IMR-90 (cell line): ENCODE data around the gene MIER3. TPM values are rescaled to one million over a fixed set of nuclear protein-coding genes. Genes with fewer than 3 reads are reported as not detected.

Source experiments
- ATAC-seq: fragments of 200-7000 bp; cut with Tn5 transposase; 2 replicates; pipeline ENCODE4 v1.9.1; 2020; ENCODE audit warnings: low read depth, mild to moderate bottlenecking, moderate library complexity
- BruUV-seq: library from RNA; stranded (reverse); fragments of 400-500 nt; replicated peaks from 2 replicates; lab custom pipeline; 2021; lab: Mats Ljungman, UMichigan
- CTCF ChIA-PET: fragments of 300-600 bp; formaldehyde crosslinking; extraction: SDS; loops from one replicate; lab custom pipeline; 2021; ENCODE audit warnings: antibody characterized with exemption; lab: Yijun Ruan, JAX
- POLR2A ChIA-PET: fragments of 300-600 bp; sonication (Branson Sonifier 250); formaldehyde crosslinking; loops from one replicate; lab custom pipeline; 2022; ENCODE audit warnings: antibody characterized with exemption; ENCODE audit not compliant: unreplicated experiment; lab: Charles Lee
- DNase-seq: peaks from one replicate; pipeline ENCODE4 v3.0.0; 2013
- H2AFZ ChIP-seq: replicated peaks from 2 replicates; pipeline ENCODE3; 2013; ENCODE audit warnings: low read length, mild to moderate bottlenecking; ENCODE audit not compliant: poor library complexity
- H2AK5ac ChIP-seq: 2 replicates; pipeline ENCODE4 v1.6.1; 2013; ENCODE audit warnings: low read depth, low read length, inconsistent platforms
- H2AK9ac ChIP-seq: replicated peaks from 2 replicates; pipeline ENCODE3; 2013; ENCODE audit warnings: mild to moderate bottlenecking, low read depth, low read length, moderate library complexity; ENCODE audit not compliant: poor library complexity
- H2BK120ac ChIP-seq: 2 replicates; pipeline ENCODE4 v1.6.1; 2013; ENCODE audit warnings: low read depth, low read length, inconsistent platforms
- H2BK15ac ChIP-seq: 3 replicates; pipeline ENCODE4 v1.6.1; 2013; ENCODE audit warnings: low read depth, low read length, inconsistent platforms
- H2BK20ac ChIP-seq: 2 replicates; pipeline ENCODE4 v1.6.1; 2013; ENCODE audit warnings: low read depth, mild to moderate bottlenecking, inconsistent platforms, low read length, moderate library complexity
- H2BK5ac ChIP-seq: 2 replicates; pipeline ENCODE4 v1.6.1; 2013; ENCODE audit warnings: mild to moderate bottlenecking, low read depth, low read length, inconsistent platforms; ENCODE audit not compliant: poor library complexity, severe bottlenecking
- H3K14ac ChIP-seq: replicated peaks from 2 replicates; pipeline ENCODE4 v1.6.1; 2013; ENCODE audit warnings: low read depth, low read length, inconsistent platforms
- H3K18ac ChIP-seq: 2 replicates; pipeline ENCODE4 v1.6.1; 2013; ENCODE audit warnings: low read depth, low read length, control low read depth
- H3K23ac ChIP-seq: 2 replicates; pipeline ENCODE4 v1.6.1; 2013; ENCODE audit warnings: low read depth, low read length, inconsistent platforms
- H3K27ac ChIP-seq: 2 replicates; pipeline ENCODE4 v1.5.1; 2013; ENCODE audit warnings: mild to moderate bottlenecking, control low read depth, low read length; ENCODE audit not compliant: insufficient read depth
- H3K27me3 ChIP-seq: 2 replicates; pipeline ENCODE4 v1.6.1; 2013; ENCODE audit warnings: low read length; ENCODE audit not compliant: control insufficient read depth, insufficient read depth
- H3K36me3 ChIP-seq: 2 replicates; pipeline ENCODE4 v1.6.1; 2013; ENCODE audit warnings: low read length, mixed read lengths; ENCODE audit not compliant: control insufficient read depth, insufficient read depth
- H3K4ac ChIP-seq: 2 replicates; pipeline ENCODE4 v1.6.1; 2013; ENCODE audit warnings: low read depth, low read length, inconsistent platforms
- H3K4me1 ChIP-seq: 2 replicates; pipeline ENCODE4 v1.6.1; 2013; ENCODE audit warnings: low read length, mixed read lengths; ENCODE audit not compliant: control insufficient read depth, insufficient read depth
- H3K4me2 ChIP-seq: 2 replicates; pipeline ENCODE4 v1.6.1; 2013; ENCODE audit warnings: low read depth, mild to moderate bottlenecking, control low read depth, low read length, moderate library complexity
- H3K4me3 ChIP-seq: 2 replicates; pipeline ENCODE4 v1.5.1; 2013; ENCODE audit warnings: low read depth, mild to moderate bottlenecking, control low read depth, low read length, moderate library complexity; ENCODE audit not compliant: insufficient read depth
- H3K56ac ChIP-seq: 2 replicates; pipeline ENCODE4 v1.6.1; 2013; ENCODE audit warnings: low read length, inconsistent platforms; ENCODE audit not compliant: insufficient read depth; ENCODE audit errors: extremely low read depth
- H3K79me1 ChIP-seq, 2 experiments: 2 replicates each; pipeline ENCODE4 v1.6.1; 2013; ENCODE audit warnings: low read length in 2 of 2, inconsistent platforms in 1 of 2, low read depth in 1 of 2
- H3K9ac ChIP-seq: 2 replicates; pipeline ENCODE4 v1.6.1; 2013; ENCODE audit warnings: low read depth, low read length, control low read depth
- H3K9me1 ChIP-seq: 2 replicates; pipeline ENCODE4 v1.6.1; 2013; ENCODE audit warnings: low read length, inconsistent platforms; ENCODE audit not compliant: insufficient read depth
- H3K9me3 ChIP-seq: 2 replicates; pipeline ENCODE4 v1.6.1; 2013; ENCODE audit warnings: low read length; ENCODE audit not compliant: control insufficient read depth, insufficient read depth
- H4K20me1 ChIP-seq: 2 replicates; pipeline ENCODE4 v1.6.1; 2013; ENCODE audit warnings: low read length, inconsistent platforms; ENCODE audit not compliant: insufficient read depth
- H4K5ac ChIP-seq: 2 replicates; pipeline ENCODE4 v1.6.1; 2013; ENCODE audit warnings: mild to moderate bottlenecking, low read depth, low read length, control low read depth
- H4K8ac ChIP-seq, 2 experiments: 2 replicates each; pipeline ENCODE4 v1.6.1; 2013; ENCODE audit warnings: low read depth in 2 of 2, low read length in 2 of 2, control low read depth in 1 of 2, inconsistent platforms in 1 of 2
- H4K91ac ChIP-seq: 2 replicates; pipeline ENCODE4 v1.6.1; 2013; ENCODE audit warnings: low read depth, low read length, inconsistent platforms; ENCODE audit not compliant: insufficient read depth
- BHLHE40 ChIP-seq: fragments of 150-350 bp; IDR thresholded peaks from 2 replicates; pipeline ENCODE4 v1.6.1; 2016; ENCODE audit warnings: mild to moderate bottlenecking, low read depth, low read length
- CHD1 ChIP-seq: IDR thresholded peaks from 2 replicates; pipeline ENCODE4 v1.6.1; 2012; ENCODE audit warnings: low read depth, low read length, improper control_type of control experiment
- MXI1 ChIP-seq: IDR thresholded peaks from 2 replicates; pipeline ENCODE4 v1.6.1; 2012; ENCODE audit warnings: low read depth, mild to moderate bottlenecking, low read length, moderate library complexity, borderline replicate concordance
- NFE2L2 ChIP-seq: fragments of 150-350 bp; IDR thresholded peaks from 2 replicates; pipeline ENCODE4 v1.6.1; 2016; ENCODE audit warnings: low read depth, mild to moderate bottlenecking, low read length
- POLR2A ChIP-seq: IDR thresholded peaks from 2 replicates; pipeline ENCODE4 v1.6.1; 2012; ENCODE audit warnings: mild to moderate bottlenecking, low read depth, low read length
- RAD21 ChIP-seq: IDR thresholded peaks from 2 replicates; pipeline ENCODE4 v1.6.1; 2012; ENCODE audit warnings: low read length, improper control_type of control experiment
- RCOR1 ChIP-seq: IDR thresholded peaks from 2 replicates; pipeline ENCODE4 v1.6.1; 2012; ENCODE audit warnings: mild to moderate bottlenecking, low read length, improper control_type of control experiment; ENCODE audit not compliant: insufficient replicate concordance
- RFX5 ChIP-seq: IDR thresholded peaks from 2 replicates; pipeline ENCODE4 v1.8.0; 2012; ENCODE audit warnings: low read depth, mild to moderate bottlenecking, low read length, moderate library complexity
- SMC3 ChIP-seq: fragments of 150-350 bp; IDR thresholded peaks from 2 replicates; pipeline ENCODE4 v1.6.1; 2016; ENCODE audit warnings: low read depth, mild to moderate bottlenecking, antibody characterized with exemption, low read length, moderate library complexity
- WGBS, 2 experiments: methylation state at CpG; one replicate each; pipeline versions ENCODE4 v1.1.5 to v1.1.7; 2013; ENCODE audit warnings: missing lambda C conversion rate in 2 of 2; ENCODE audit not compliant: insufficient read length in 1 of 2; ENCODE audit errors: extremely low coverage in 2 of 2; 5-methylcytosine and 5-hydroxymethylcytosine counted together
- dilution Hi-C: fragments of 300-500 bp; cut with HindIII; formaldehyde crosslinking; loops from one replicate; pipeline ENCODE4 v1.14.3; 2018; ENCODE audit warnings: low sequenced_read_pairs; ENCODE audit not compliant: unreplicated experiment
- in situ Hi-C: fragments of 300-500 bp; cut with MboI; formaldehyde crosslinking; loops from 3 replicates; pipeline ENCODE4 v1.14.3; 2019; ENCODE audit warnings: low sequenced_read_pairs, inconsistent platforms, mixed read lengths
- intact Hi-C: fragments of 100-400 bp; cut with micrococcal nuclease; formaldehyde crosslinking; loops from 2 replicates; pipeline ENCODE4 v1.10.0; 2022
- polyA plus RNA-seq, 3 experiments: library from polyadenylated mRNA; depleted of rRNA; stranded (reverse); fragments of >200 nt; gene quantifications; 2 replicates each; pipeline ENCODE4 v1.2.3, GENCODE V29; 2012; ENCODE audit warnings: low replicate concordance in 1 of 3
- total RNA-seq: library from RNA; depleted of rRNA; stranded (reverse); fragments of >200 nt; gene quantifications from 2 replicates; pipeline ENCODE4 v1.2.3, GENCODE V29; 2012

The MIER3 gene
- total and polyA plus RNA-seq, 2 of the 4 experiments (the other 2 are of a cell fraction) = 6.4 to 22.9 TPM

- Histone ChIP-seq H3K56ac (no peak overlapping the region), H2AK9ac (no peak overlapping the region), H3K36me3 (peaks cover 42% of the 10 kb centered on the region), H3K4me3 (no peak overlapping the region), H2BK5ac (no peak overlapping the region), H2BK20ac (no peak overlapping the region), H3K4me2 (no peak overlapping the region), H4K5ac (no peak overlapping the region), H2BK120ac (no peak overlapping the region), H3K23ac (no peak overlapping the region), H2AFZ (no peak overlapping the region), H4K91ac (no peak overlapping the region), H4K20me1 (no peaks in the 10 kb centered on the region), H3K27me3 (no peaks in the 10 kb centered on the region), H3K79me1 (peaks cover 3 to 19% of the 10 kb centered on the region in 2 experiments; a peak in 3 of 4 replicates), H4K8ac (no peak overlapping the region), H3K4ac (no peak overlapping the region), H2AK5ac (no peak overlapping the region), H3K27ac (no peak overlapping the region), H3K14ac (no peak overlapping the region), H3K9ac (no peak overlapping the region), H3K9me3 (no peaks in the 10 kb centered on the region), H3K9me1 (no peaks in the 10 kb centered on the region), H3K18ac (no peak overlapping the region), H3K4me1 (no peaks in the 10 kb centered on the region), H2BK15ac (no peak overlapping the region)
- no peak for ATAC-seq
- CTCF ChIA-PET = no interaction called here
- POLR2A ChIA-PET = no interaction called here
- no TSS peak for BruUV-seq
- intact Hi-C loops (no loop called here), in situ Hi-C loops (no loop called here), dilution Hi-C loops (no loop called here)
- DNase-seq = no peak
- 100% methylated on average over 3 of the region's 5 CpGs; no CpG with 5 or more reads in 1 of the 2 experiments for WGBS, 2 experiments
- no peak for TF ChIP-seq CHD1
- no peak for TF ChIP-seq NFE2L2
- TF ChIP-seq POLR2A = no peak
- no peak for TF ChIP-seq SMC3
- TF ChIP-seq BHLHE40 = no peak
- TF ChIP-seq RFX5 = no peak
- no peak for TF ChIP-seq MXI1
- TF ChIP-seq RCOR1 = no peak
- no peak for TF ChIP-seq RAD21
These were observed 70.4 kb downstream of the MIER3 start for GRCh38 chr5:56881571-56881970.
